Activated CD8-positive, alpha-beta memory T cell treated with anti-CD3 and anti-CD28 coated beads for 4 hours (primary cell): ENCODE data around the gene ADARB2.

Source experiments
- DNase-seq, 2 donors: peaks; one replicate each; pipeline ENCODE4 v3.0.0-alpha.2; 2020; ENCODE audit warnings: low read depth in 2 of 2

ADARB2 gene

GRCh38 chr10:1596482-1597099 is 140.7 kb downstream of the ADARB2 start:
- no peak for DNase-seq

DNA sequence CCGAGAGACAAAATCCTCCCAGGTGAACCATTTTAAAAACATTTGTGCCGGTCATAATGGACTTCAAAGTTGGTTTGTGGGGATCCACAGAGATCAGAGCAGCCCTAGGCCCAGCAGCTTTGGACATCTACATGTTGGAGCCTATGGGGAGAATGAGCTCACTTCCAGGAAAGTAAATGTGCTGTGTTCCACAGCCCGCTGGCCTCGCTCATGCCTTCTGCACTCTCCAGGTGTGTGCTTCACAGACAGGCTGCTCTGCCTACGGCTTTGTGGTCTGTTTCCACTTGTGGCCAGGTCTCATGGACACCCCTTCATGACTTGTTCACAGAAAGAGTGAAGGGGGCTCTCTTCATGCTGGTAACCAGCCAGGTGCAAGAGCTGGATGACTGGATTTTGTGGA is 141.6 kb downstream of the ADARB2 start:
- DNase-seq, result no peak

DNA sequence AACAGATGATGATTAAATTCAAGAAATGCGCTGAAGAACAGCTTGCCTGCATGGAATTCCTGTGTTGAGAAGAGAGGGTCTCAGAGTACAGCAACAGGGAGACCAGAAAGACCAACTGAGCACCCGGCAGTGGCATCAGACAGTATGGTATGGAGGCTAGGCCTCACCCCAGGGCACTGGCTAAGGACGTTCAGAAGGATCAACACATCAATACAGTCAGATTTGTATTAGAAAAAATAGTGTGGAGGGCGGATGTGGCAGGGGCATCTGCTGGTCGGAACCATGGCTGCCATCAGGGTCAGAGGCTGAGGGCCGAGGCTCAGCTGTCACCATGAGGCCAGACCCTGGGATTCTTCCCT is 142.1 kb downstream of the ADARB2 start:
- DNase-seq, result no peak

DNA sequence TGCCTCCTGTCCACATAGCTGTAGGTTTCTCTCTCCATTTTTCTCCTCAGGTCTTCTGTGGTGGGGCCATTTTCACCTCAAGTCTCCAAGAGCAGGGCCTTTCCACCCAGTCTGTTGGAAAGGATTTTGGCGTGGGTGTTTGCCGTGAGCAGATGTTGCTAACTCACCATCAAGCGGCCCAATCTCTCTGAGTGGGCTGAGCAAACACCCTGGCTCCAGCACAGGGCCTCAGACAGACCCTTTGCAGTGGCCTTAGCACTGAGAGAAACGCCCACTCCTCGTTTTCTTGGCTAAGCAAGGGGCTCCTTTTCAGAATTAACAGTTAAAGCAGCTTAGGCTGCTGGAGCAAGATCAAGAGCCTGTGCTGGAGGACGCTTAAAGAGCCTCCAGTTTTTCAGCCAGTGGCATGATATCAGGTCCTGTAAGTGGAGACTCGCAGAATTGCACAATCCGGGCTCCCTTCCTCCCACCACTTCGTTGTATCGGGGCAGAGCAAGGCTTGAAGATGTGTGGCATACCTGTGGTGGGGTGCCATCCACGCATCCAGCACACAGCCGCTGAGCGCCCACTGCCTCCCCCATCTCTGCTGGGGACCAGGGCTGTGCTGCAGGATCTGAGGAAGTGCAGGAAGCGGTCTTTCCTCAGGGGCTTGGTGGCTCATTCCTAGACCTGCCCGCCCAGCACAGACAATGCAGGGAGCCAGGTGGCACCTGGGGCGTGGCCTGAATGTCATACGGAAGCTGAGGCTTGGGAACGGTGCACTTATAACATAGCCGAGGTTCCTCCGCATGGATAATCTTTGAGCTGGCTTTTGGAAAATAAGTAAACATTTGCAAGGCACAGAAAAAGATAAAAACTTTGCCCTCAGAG is 142.7 kb downstream of the ADARB2 start:
- no peak for DNase-seq

GRCh38 chr10:1591742-1592141 is 145.6 kb downstream of the ADARB2 start:
- DNase-seq, result no peak

GRCh38 chr10:1591045-1591444 is 146.3 kb downstream of the ADARB2 start:
- no peak for DNase-seq

GRCh38 chr10:1589257-1589656 is 148.1 kb downstream of the ADARB2 start:
- no peak for DNase-seq

DNA sequence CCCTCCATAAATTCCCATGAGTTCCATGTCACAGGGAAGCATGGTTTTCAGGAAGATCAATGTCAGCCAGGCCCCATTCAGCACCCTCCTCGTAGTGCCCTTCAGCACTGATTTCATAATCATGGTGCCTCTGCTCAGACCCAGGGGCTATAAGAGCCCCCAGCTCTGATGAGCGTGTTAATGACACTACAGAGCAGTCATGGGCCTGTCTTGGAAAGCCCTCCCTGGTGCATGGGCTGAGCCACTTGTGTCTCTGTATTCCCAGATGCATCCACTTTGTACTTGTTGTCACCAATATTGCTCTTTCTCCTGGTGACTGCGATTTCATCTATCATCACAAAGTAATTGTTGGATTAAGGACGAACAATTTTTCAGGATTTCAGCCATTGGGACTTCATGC is 154.6 kb downstream of the ADARB2 start:
- no peak for DNase-seq

- no peak for DNase-seq
Measured at GRCh38 chr10:1581189-1581588, 156.1 kb downstream of the ADARB2 start.

DNA sequence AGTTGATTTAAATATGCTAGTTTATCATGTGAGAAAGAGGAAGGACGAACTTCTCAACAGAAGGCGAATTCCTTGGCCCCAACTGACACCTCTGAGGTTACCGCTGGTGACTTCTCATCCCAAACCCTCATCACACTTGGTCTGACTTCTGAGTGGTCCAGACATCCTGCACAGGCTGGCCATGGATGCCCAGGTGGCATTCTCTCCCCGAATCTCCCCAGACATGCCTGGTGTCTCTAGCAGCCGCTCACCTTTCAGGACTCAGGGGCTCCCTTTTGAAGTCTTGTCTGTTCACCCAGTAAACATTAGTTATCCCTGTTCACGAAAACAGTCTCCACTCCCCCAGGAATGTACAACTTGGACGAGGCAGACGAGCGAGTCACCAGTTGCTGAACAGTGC is 157.7 kb downstream of the ADARB2 start:
- DNase-seq, result no peak

- DNase-seq, result no peak
Measured at GRCh38 chr10:1579141-1579491, 158.2 kb downstream of the ADARB2 start.

GRCh38 chr10:1578392-1579140 is 158.8 kb downstream of the ADARB2 start:
- DNase-seq, result no peak

GRCh38 chr10:1577945-1578344 is 159.4 kb downstream of the ADARB2 start:
- DNase-seq, result no peak

DNA sequence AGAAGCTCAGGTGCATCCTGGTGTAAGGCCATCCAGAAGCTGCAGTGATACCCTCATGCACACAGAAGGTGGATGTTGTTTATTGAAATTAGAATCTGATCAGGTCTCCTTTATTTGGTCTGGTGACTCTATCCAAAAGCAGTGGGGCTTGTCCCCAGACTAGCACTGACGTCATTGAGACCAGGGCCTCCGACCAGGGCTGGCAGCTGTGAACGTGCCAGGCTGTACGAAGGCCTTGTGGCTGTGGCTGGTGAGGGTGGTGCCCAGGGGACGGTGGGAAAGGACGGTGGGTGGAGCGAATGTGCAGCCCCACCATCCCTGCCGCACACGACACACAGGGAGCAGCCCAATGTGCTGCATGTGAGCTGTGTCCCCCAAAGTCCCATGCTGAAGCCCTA is 160.0 kb downstream of the ADARB2 start:
- DNase-seq, result no peak

DNA sequence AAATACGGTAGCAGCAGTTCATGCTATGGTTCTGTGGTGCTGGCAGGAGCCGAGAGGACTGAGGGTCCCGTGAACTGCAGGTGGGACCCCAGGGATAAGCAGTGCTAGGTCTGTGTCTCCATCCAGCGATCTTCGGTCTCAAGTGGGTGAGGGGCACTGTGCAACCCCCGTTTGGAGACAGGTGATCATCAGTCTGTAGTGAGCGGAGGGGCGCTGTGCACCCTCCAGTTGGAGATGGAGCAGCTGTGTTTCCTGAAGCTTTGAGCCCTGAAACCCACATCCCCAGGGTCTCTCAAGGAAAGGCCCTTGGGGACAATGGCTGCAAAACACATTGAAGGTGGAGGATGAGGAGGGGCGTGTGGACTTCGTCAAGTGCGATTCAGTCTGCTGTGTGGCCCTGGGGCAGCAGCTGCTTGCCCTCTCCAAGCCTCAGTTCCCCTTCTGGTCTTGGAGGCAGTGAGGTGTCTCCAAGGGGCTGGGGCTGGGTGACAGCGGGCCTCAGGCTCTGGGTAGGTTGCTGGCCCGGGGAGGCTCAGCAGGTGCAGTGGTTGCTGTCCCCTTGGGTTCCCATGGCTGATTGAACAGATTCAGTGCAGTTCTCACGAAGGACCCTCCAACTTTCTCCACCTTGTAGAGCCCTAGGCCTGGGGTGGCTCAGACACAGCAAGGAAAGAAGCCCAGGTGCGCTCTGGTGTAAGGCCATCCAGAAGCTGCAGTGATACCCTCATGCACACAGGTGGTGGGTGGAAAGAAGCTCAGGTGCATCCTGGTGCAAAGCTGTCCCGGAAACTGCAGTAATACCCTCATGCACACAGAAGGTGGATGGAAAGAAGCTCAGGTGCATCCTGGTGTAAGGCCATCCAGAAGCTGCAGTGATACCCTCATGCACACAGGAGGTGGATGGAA is 160.6 kb downstream of the ADARB2 start:
- DNase-seq, result no peak

DNA sequence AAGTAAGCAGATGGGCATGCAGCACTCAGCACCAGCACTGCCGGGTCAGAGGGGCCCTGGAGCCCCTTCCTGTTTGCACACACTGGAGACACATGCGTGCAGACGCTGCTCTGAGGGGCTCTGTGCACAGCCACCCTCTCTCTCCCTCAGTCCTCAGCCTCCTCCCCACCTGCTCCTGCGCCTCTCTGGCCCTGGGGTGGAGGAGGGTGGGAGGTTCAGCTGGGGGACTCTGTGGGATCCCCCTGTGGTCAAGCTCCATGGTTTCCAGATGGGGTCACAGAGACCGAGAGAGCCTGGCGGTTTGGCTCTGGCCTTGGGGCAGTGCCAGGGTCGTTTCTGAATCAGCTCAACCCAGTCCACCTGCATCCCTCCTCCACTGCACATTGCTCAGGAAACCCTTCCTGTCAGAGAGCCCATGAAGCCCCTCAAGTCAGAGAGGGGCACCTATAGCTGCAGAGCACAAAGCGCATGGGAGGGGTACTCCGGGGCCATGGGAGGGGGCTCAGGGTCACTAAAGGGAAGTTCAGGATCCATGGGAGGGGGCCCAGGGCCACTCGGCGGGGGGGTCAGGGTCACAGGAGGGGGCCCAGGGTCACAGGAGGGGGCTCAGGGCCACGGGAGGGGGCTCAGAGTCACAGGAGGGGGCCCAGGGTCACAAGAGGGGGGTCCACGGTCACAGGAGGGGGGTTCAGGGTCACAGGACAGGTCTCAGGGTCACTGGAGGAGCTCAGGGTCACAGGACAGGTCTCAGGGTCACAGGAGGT is 161.7 kb downstream of the ADARB2 start:
- DNase-seq, result no peak

- no peak for DNase-seq
Measured at GRCh38 chr10:1574719-1575118, 162.6 kb downstream of the ADARB2 start.

- DNase-seq, result no peak
Measured at GRCh38 chr10:1573981-1574380, 163.3 kb downstream of the ADARB2 start.

GRCh38 chr10:1573334-1573969 is 163.9 kb downstream of the ADARB2 start:
- no peak for DNase-seq

DNA sequence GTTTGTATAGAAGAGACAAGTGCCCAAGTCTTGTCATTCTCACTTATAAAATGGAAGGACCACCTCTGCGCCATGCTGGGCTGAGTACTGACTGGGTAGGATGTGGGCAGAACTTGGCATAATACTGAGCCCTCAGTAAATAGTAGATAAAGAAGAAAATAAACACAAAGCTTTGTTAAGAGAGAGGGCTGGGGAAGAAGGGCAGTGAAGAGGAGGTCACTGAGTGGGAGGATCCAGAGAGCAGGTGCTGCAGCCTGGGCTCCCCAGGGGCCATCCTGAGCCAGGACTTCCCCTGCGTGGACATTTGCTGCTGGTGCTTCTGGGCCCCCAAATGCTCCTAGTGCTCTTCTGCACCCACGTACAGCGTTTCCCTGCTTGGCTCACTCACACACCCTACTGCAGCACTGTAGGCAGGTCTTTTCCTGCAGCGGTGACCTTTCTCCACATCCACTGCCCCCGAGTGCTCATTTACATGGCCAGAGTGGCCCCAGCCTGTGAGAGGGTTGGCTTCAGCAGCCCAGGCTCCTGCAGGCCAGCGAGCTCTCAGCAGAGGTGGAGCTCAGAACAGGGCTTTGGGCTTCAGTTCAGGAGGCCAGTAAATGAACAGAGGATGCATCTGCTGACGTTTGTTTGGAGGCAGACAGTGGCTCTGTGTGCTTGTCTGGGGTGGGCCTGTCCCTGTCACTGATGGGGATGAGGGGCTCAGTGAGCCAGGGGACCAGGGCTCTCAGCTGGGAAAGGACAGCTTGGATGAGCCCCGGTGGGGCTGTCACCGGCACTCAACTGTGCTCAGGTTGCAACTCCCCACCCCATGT is 164.6 kb downstream of the ADARB2 start:
- DNase-seq, result no peak
